ENCODE data around the gene ZNF296.

The ZNF296 gene

GRCh38 chr19:45051929-45052579 is 24.2 kb downstream of the ZNF296 start:
- DNase-seq, result no peak

GRCh38 chr19:45050036-45050435 is 26.2 kb downstream of the ZNF296 start:
- DNase-seq, result no peak

GRCh38 chr19:45049073-45049736 is 27.1 kb downstream of the ZNF296 start:
- DNase-seq, result no peak

- peak; percentile 93 for DNase-seq
Measured at GRCh38 chr19:45047188-45047797, 29.0 kb downstream of the ZNF296 start.

DNA sequence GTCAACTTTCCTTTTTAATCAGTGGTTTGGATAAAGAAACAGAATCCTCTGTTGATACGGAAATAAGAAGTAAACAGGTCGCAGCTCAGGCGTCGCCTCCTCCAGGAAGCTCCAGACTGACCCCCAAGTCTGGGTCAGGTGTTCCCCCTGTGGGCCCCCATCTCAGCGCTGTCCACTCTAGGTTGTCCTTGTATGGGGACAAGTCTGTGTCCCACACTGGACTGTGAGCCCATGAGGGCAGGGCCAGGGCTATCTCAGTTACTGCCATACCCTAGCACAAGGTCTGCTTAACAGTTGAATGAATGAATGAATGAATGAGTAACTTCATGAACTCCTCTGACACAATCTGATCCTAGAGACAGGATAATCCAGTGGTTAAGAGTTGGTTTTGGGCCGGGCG is 29.9 kb downstream of the ZNF296 start:
- DNase-seq, result no peak

- no peak for DNase-seq
Measured at GRCh38 chr19:45045671-45046353, 30.5 kb downstream of the ZNF296 start.

DNA sequence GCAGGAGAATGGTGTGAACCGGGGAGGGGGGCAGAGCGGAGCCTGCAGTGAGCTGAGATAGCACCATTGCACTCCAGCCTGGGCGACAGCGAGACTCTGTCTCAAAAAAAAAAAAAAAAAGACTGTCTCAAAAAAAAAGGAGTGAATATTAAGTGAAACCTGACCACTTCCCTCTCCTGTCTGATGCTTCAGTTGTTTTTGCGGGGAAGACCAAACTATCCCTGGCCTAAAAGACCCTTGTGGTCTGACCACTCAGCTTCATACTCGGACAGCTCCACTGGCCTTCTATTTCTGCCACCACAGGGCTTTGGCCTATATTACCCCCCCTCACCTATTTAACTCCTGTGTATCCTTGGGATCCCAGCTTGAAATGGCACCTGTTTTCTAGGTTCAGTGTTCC is 35.2 kb downstream of the ZNF296 start:
- peak; percentile 83 for DNase-seq

DNA sequence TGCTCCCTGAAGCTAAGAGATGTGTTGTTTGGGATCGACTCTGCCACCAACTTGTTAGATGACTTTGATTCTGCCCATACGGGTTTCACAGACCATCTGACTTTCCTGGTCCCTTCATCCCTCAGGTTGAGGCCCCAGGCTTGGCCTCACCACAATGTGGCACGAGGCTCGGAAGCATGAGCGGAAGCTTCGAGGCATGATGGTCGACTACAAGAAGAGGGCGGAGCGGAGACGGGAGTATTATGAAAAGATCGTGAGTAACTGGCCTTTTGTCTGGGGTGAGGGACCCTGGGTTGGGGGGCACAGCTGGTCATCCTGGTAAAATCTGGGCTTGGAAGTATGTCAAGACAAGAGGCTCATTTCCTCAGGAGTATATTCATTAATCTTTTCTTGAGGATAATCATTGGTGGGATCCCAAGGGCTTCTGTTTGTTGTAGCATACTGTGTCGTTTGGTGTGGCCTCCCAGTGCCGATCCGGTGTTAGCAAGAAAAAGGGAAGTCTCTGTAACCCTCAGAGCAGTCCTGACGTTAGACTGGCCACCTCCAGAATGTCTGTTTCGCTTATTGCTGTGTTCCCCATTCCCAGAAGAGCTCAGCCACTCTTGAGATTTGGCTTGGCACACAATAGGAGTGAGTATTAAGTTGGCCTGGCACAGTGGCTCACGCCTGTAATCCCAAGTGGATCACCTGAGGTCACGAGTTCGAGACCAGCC is 36.1 kb downstream of the ZNF296 start:
- peak; percentile 97 for DNase-seq

- peak; percentile 92 for DNase-seq
Measured at GRCh38 chr19:45038931-45039893, 37.1 kb downstream of the ZNF296 start, which contains the start of gene CLASRP. CLASRP (plus strand) TSS chr19:45039045; CDS start chr19:45040213, 1,168 bp downstream.

GRCh38 chr19:45037393-45038169 is 38.7 kb downstream of the ZNF296 start:
- DNase-seq, result no peak

DNA sequence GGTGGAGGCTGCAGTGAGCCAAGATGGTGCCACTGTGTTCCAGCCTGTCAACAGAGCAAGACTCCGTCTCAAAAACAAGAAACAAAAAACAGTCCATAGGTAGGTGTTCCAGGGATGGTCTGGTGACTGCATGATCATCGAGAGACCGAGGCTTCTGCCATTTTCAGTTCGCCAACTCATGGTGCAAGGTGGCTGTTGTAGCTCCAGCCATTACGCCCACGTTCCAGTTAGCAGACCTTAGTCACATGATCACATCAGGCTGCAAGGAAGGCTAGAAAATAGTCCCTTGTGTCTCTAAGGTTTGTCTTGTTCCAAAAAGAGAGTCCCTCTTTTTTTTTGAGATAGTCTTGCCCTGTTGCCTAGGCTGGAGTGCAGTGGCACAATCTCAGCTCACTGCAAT is 40.5 kb downstream of the ZNF296 start:
- DNase-seq, result no peak

- no peak for DNase-seq
Measured at GRCh38 chr19:45032421-45032820, 43.9 kb downstream of the ZNF296 start.

DNA sequence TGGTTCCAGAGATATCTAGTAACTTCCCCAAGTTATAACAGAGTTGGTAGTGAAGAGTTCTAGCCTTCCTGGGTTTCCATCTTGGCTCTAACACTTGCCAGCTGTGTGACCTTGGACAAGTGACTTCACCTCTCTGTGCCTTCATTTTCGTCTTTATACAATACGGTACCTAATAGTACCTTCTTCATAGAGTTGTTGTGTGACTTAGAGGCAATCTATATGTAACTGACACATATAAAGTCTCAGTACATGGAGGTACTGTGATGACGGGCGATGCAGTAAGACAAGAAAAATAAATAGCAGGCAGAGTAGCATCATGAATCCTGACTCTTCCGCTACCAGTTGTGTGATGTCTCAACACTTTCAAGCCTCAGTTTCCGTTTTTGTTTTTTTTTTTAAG is 45.5 kb downstream of the ZNF296 start:
- DNase-seq, result no peak

GRCh38 chr19:45027371-45027770 is 48.9 kb downstream of the ZNF296 start:
- DNase-seq, result no peak

DNA sequence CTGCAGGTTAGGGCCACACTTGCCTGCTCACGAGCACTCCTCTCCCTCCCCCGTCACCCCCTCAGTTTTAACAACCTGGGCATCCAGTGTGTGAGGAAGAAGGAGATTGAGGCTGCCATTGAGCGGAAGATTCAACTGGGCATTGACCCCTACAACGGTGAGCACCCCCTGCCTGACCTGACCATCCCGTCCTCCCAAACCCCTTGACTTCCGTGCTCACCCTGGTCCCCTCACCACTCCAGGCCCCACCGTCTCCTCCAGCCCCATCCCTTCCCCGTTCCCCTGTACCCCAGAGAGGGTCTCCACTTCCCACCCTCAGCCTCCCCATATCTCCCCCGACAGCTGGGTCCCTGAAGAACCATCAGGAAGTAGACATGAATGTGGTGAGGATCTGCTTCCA is 51.0 kb downstream of the ZNF296 start:
- no peak for DNase-seq

DNA sequence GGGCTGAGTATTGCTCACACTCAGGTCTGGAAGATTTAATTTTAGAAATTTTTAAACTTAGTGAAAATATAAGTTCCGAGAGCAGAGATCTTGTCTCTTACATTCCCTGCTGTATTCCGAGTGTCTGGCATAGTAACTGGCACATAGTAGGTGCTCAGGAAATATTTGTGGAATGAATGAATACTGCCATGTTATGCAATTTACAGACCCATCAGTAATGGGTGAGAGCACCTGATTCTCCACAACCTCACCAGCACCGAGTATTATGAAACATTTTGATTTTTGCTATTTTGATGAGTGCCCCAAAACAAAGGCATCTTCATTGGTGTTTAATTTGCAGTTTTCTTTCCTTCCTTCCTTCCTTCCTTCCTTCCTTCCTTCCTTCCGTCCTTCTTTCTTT is 53.2 kb downstream of the ZNF296 start:
- DNase-seq, result no peak

- no peak for DNase-seq
Measured at GRCh38 chr19:45021971-45022370, 54.3 kb downstream of the ZNF296 start.

Data from MV-4-11 (cell line).